Esophagus squamous epithelium (tissue), 4 donors: ENCODE measurements around the gene PKP4.

Source experiments
- POLR2A ChIP-seq, 4 donors: fragments of 450-650 bp; IDR thresholded peaks; one replicate each; pipeline ENCODE4 v1.6.1; 2017; ENCODE audit warnings: antibody characterized with exemption in 4 of 4, mild to moderate bottlenecking in 4 of 4, moderate library complexity in 3 of 4
- TF ChIP-seq, protein P1 (sequence below), 6 experiments: fragments of 450-650 bp in 4 of 6; fragments of 200-600 bp in 2 of 6; sonication (generic) in 2 of 6; IDR thresholded peaks; one replicate each; pipeline ENCODE4 v1.5.1; 2016 to 2019; ENCODE audit warnings: antibody characterized with exemption in 6 of 6, mild to moderate bottlenecking in 4 of 6, moderate library complexity in 4 of 6

DNA sequence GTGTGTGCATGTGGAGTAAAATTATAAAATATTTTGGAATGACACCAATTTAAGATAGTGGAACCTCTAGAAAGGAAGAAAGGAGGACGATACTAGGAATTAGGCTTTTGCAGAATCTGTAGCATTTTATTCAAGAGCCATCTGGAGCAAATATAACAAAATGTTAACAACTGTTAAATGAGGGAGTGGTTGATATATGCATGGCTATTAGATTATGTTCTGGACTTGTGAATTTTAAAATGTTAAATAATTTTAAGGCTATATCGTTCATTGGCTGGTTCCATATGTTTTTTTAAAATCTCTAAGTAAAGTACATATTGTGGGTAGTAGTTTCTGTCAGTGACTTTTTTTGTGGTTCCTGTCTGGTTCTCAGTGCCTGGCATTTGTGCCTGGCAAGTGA, 123.2 kb downstream of the PKP4 start:
- TF ChIP-seq, protein P1, sequence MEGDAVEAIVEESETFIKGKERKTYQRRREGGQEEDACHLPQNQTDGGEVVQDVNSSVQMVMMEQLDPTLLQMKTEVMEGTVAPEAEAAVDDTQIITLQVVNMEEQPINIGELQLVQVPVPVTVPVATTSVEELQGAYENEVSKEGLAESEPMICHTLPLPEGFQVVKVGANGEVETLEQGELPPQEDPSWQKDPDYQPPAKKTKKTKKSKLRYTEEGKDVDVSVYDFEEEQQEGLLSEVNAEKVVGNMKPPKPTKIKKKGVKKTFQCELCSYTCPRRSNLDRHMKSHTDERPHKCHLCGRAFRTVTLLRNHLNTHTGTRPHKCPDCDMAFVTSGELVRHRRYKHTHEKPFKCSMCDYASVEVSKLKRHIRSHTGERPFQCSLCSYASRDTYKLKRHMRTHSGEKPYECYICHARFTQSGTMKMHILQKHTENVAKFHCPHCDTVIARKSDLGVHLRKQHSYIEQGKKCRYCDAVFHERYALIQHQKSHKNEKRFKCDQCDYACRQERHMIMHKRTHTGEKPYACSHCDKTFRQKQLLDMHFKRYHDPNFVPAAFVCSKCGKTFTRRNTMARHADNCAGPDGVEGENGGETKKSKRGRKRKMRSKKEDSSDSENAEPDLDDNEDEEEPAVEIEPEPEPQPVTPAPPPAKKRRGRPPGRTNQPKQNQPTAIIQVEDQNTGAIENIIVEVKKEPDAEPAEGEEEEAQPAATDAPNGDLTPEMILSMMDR (IDR thresholded peaks at IDR 0.05): no peak
- no peak for TF ChIP-seq POLR2A (IDR thresholded peaks at IDR 0.05)
